Glomerular visceral epithelial cell (primary cell): ENCODE measurements around the gene DCTN4.
A peak's percentile ranks its signal among the peaks of the same experiment; 100 is the strongest.
"Not testable (repeated sequence)": the region's sequence is repeated elsewhere in the genome, so short reads cannot be mapped to it uniquely, and the experiment has no call there.

ENCODE experiments used
- DNase-seq: peaks from one replicate; pipeline ENCODE4 v3.0.0-alpha.2; 2016; ENCODE audit errors: extremely low spot score

The DCTN4 gene

GRCh38 chr5:150758531-150759333, at the start of gene DCTN4:
TSS of gene DCTN4 (minus strand) at chr5:150759017. CDS start at chr5:150758993, 24 bp downstream.
- DNase-seq, result peak; percentile 99

- no peak for DNase-seq
Observed at GRCh38 chr5:150804388-150804787, 45.6 kb upstream of the DCTN4 start.

- DNase-seq, result peak; percentile 60
Observed at GRCh38 chr5:150801117-150801927, 42.5 kb upstream of the DCTN4 start.

- DNase-seq, result no peak
Observed at GRCh38 chr5:150797384-150797783, 38.6 kb upstream of the DCTN4 start.

GRCh38 chr5:150794927-150795326, 36.1 kb upstream of the DCTN4 start:
- DNase-seq, result no peak

GRCh38 chr5:150793423-150793888, 34.6 kb upstream of the DCTN4 start:
- not testable (repeated sequence) for DNase-seq

GRCh38 chr5:150791536-150791935, 32.7 kb upstream of the DCTN4 start:
- no peak for DNase-seq

- peak; percentile 95 for DNase-seq
Observed at GRCh38 chr5:150789943-150790611, 31.3 kb upstream of the DCTN4 start.

GRCh38 chr5:150789450-150789849, 30.6 kb upstream of the DCTN4 start:
- DNase-seq, result no peak

GRCh38 chr5:150788977-150789376, 30.2 kb upstream of the DCTN4 start:
- no peak for DNase-seq

- DNase-seq, result no peak
Observed at GRCh38 chr5:150787656-150788055, 28.8 kb upstream of the DCTN4 start.

- DNase-seq, result no peak
Observed at GRCh38 chr5:150786876-150787275, 28.1 kb upstream of the DCTN4 start.

GRCh38 chr5:150785950-150786349, 27.1 kb upstream of the DCTN4 start:
- no peak for DNase-seq

GRCh38 chr5:150783422-150783928, 24.7 kb upstream of the DCTN4 start:
- peak; percentile 82 for DNase-seq

GRCh38 chr5:150782850-150783249, 24.0 kb upstream of the DCTN4 start:
- DNase-seq, result no peak

- DNase-seq, result no peak
Observed at GRCh38 chr5:150781706-150782614, 23.1 kb upstream of the DCTN4 start.

- peak; percentile 63 for DNase-seq
Observed at GRCh38 chr5:150780816-150781221, 22.0 kb upstream of the DCTN4 start.

GRCh38 chr5:150780187-150780692, 21.4 kb upstream of the DCTN4 start:
- peak; percentile 90 for DNase-seq

GRCh38 chr5:150779397-150780186, 20.8 kb upstream of the DCTN4 start:
- DNase-seq, result peak; percentile 61
